ENCODE results near the gene SH3GLB2.

DNA sequence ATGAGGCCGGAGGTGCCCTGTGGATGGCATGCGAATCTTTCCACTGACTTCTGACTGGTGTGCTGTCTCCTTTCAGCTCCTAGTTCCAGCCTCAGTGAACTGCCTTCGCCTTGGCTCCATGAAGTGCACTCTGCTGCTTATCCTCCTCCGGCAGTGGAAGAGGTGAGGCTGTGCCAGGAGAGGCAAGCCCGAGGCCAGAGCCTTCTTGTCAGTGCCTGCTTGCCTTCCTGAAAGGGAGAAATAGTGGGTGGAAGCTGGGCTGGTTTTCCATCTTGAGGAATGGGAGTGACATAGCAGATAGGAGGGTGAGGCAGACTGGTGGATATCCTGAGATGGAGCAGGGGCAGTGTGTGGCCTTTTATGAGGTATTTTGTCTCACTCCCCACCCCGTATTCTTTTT lies 29.7 kb downstream of the SH3GLB2 start:
- TF ChIP-seq, protein P1, sequence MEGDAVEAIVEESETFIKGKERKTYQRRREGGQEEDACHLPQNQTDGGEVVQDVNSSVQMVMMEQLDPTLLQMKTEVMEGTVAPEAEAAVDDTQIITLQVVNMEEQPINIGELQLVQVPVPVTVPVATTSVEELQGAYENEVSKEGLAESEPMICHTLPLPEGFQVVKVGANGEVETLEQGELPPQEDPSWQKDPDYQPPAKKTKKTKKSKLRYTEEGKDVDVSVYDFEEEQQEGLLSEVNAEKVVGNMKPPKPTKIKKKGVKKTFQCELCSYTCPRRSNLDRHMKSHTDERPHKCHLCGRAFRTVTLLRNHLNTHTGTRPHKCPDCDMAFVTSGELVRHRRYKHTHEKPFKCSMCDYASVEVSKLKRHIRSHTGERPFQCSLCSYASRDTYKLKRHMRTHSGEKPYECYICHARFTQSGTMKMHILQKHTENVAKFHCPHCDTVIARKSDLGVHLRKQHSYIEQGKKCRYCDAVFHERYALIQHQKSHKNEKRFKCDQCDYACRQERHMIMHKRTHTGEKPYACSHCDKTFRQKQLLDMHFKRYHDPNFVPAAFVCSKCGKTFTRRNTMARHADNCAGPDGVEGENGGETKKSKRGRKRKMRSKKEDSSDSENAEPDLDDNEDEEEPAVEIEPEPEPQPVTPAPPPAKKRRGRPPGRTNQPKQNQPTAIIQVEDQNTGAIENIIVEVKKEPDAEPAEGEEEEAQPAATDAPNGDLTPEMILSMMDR (IDR thresholded peaks at IDR 0.05; ENCODE audit: low read length) = no peak
- TF ChIP-seq EZH2 (optimal IDR thresholded peaks at IDR 0.05; ENCODE audit: low read depth, low read length) (no peak), EZH2phosphoT487 (IDR thresholded peaks at IDR 0.05; ENCODE audit: low read length) (no peak)

Measured in MM.1S (cell line).